ENCODE measurements around the gene ONECUT1.
"Not testable (repeated sequence)": the region's sequence is repeated elsewhere in the genome, so short reads cannot be mapped to it uniquely, and the experiment has no call there.

The ONECUT1 gene

DNA sequence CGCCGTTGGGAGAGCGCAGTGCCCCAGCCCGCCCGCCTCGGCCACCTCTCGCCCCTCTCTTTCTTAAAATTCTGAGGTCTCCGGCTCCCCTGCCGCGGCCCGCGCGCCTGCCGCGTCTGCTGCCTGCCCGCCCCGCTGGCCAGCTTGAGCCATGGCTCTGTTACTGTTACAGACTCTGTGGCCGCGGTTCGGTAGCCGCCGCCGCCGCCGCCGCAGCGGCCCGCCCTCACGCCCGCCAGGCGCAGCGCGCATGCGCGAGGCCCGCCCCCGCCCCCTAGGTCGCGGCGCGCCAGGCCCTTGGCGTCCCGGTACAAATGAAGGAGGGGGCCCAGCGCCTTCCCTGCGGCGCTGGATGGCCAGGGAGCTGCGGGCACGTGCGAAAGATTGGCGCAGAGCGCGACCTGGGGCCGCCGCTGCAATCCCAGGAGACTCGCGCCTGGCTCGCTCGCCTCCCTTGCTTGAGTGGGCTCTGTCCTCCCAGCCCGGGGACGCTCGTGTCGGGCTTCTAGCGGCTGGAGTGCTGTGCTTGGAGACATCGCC is at the start of gene ONECUT1:
ONECUT1 (minus strand) TSS at position 168 of the 540 bp plus-strand sequence. CDS start 452 bp downstream, outside the sequence.
- DNase-seq: peak; percentile 62

- no peak for DNase-seq
Measured at GRCh38 chr15:52834379-52834778, 44.2 kb upstream of the ONECUT1 start.

DNA sequence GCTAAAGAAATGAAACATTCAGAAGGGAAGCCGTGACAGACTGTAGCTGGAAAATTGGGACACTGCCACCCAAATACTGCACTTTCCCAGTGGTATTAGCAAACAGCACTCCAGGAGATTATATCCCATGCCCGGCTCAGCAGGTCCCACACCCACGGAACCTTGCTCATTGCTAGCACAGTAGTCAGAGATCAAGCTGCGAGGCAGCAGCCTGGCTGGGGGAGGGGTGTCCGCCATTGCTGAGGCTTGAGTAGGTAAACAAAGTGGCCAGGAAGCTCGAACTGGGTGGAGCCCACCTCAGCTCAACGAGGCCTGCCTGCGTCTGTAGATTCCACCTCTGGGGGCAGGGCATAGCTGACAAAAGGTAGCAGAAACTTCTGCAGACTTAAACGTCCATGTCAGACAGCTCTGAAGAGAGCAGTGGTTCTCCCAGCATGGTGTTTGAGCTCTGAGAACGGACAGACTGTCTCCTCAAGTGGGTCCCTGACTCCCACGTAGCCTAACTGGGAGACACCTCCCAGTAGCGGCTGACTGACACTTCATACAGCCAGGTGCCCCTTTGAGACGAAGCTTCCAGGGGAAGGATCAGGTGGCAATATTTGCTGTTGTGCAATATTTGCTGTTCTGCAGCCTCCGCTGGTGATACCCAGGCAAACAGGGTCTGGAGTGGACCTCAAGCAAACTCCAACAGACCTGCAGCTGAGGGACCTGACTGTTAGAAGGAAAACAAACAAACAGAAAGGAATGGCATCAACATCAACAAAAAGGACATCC is 34.2 kb upstream of the ONECUT1 start:
- not testable (repeated sequence) for DNase-seq

GRCh38 chr15:52822475-52822874 is 32.3 kb upstream of the ONECUT1 start:
- DNase-seq: no peak

DNA sequence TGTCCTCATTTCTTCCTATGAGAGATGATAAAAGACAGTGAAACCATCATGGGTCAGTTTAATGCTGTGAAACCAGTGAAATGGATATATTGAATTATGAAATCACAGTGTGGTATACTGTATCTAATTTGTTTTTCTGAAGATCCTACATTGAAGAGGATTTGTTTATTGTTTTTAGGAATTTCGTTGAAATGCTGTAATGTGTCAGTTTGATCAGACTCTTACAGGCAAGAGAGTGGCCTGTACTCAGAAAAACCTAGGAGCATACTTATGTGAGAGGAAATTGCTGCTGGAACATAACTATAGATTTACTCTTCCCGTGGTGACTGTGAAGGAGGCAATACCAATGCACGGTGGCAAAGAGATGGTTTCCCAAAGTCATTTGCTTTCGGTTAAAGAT is 29.1 kb upstream of the ONECUT1 start:
- DNase-seq: no peak

- not testable (repeated sequence) for DNase-seq
Measured at GRCh38 chr15:52815899-52816298, 25.8 kb upstream of the ONECUT1 start.

- DNase-seq: no peak
Measured at GRCh38 chr15:52808996-52809395, 18.9 kb upstream of the ONECUT1 start.

- no peak for DNase-seq
Measured at GRCh38 chr15:52808441-52808840, 18.3 kb upstream of the ONECUT1 start.

DNA sequence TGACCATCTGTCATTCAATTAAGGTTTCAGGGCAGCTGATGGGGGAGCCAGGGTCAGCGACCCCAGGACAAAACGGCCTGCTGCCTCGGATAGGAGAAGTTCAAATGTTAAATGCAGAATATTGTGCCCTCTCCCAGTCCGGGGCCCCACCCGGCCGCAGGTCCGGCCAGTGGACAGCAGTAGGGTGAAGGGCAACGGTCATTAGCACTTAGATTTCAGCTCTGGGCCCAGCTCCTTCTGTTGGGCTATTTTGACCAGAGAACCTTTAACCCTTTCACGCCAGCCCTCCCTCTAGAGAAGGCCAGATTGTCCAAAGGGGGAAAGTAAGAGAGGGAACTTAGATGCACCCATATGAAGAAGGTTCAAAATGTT is 16.1 kb upstream of the ONECUT1 start:
- no peak for DNase-seq

DNA sequence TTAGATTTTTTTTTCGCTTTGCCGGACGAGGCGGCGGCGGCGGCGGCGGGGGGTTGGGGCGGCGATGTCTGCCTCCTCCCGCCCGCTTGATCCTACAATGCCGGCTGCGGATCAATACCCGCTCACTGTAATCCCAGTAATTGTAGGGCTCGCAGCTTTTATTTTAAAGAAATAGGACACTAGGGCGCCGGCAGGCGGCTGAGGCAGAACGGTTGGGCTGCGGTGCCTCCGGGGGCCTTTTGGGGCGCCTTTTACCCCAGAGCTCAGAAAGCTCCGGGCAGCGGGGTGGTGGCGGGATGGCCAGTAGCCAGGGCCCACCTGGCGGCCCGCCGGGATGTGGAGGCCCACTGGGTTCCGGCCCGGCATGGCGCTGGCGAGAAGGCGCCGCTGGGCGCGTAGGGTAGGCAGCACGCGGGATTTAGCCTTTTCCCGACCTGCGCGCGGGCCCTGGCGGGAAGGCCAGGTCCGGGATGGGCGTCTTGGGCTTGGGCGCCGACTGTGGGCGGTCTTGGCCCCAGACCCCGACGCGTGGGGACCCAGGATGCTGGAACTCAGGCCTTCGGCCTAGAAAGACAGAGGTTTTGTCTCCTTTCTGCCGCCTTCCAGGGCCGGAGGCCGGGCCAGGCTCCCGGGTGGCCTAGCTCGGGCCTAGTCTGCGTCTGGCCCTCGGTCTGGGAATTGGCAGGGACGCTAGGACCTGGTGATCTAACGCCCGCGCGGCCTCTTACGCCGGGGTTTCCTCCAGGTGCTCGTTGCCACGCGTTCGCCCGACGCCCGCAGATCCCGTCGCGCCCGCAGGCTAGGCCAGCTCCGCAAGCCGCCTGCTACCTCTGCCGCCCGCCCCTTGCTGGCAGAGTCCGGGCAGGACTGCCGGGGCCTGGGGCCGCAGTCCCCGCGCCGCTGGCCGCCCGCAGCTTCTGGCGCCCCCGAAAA is 15.5 kb upstream of the ONECUT1 start:
- DNase-seq: no peak

DNA sequence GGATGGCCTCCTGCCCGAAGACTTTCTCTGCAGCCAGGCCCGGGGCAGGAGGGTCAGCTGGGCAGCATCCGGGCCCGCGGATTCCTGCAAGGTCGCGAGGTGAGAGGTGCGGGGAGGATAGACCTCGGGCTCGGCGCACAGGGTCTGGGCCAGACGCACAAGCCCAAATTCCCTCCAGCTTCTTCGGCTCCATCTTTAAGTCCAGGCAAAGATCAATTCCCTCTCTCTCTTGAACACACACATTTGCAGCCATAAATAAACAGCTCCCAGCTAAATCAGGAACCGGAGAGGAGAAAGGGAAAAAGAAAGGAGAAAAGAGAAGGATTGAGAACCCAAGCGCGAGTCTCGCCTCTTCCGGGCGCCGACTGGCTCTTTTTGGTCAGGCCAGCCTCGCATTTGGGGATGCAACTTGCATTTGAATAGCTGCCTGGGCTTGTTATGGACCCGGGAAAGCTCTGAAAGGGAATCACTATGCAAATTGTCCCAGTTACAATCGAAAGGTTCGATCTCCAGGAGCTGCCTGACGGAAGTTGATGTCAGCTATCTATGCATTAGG is 14.5 kb upstream of the ONECUT1 start:
- DNase-seq: no peak

DNA sequence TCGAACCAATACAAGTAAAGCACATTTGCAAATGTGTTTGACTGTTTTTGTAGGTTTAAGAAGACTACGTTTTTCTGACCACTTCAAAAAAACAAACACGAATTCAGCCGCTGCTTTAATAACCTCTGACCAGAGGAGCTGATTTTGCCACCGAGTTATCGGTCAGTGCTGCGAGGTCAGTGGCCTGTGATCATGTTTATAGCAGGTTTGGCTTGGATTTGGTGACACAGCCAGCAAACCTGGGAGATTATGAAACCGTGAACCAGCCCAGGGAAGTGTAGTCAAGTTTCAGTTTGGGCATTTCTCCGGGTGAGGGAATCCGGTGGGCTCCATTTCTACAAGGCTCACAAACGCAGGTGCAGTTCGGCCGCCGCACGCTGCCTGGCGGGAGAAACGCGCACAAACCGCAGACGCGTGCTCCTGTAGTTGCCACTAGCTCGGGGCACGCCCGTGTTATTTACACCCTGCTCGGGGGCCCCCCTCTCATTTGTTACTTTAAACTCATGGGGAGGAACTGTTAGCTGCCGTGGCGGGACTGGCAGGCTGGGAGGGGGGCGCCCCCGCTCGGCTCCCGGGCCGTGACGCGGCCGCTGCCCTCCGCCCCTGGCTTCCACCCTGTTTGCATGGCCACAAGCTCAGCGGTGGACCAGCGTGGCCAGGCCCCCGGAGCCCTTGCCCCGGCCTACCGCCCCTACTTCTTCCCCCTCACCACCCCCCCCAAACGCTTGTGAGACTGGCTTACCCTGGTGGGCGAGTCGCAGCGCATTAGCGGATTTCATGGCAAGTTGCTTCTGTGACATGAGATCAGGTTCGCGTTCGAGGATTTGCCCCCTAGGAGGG is 13.6 kb upstream of the ONECUT1 start:
- no peak for DNase-seq

DNA sequence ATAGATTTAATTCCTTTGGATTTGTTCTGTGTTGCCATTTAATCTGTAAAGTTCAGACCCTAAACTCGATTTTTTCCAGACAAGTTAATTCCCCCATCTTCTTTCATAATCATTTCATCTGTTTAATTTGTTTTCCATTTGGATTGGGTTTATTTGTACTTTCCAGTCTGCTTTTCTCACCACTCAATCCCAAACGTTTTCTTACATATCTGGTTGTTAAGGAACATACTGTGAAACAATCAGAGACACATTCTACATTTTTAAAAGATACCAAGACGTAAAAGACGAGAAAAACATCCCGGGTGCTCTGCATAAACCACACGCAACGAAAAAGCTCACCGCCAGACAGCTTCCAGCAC is 13.0 kb upstream of the ONECUT1 start:
- no peak for DNase-seq

DNA sequence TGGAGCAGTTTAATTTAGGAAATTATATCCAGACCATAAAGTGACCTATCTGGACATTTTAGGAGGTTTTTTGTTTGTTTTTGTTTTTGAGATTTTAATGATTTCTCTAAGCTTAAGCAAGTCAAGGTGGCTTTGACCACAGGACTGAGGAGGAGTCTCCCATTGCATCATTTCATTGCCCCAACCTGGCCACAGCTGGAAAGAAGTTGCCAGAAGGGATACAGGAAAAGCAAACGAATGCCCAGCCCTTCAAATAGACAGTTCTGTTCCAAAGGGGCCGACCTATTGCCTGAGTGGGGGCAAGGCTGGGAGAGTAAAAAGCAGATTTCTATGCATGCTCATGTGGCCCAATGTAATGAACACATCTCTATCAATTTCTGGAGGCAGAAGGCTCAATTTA is 12.0 kb upstream of the ONECUT1 start:
- DNase-seq: no peak

DNA sequence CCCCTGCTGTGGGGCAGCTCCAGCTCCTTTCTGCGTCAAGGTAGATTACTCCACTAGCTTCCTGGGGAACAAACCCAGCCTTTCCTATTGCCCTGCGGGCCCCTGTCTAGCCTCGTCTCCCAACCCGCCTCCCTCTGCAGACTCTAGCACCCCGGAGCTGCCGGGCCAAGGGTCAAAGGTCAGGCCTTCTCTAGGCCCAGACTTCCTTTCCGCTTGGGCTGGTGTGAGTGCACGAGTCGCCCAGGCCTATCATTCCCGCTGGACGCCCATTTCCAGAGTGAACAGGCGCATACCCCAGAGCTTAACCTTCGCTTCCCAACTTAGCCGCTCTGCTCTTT is 11.6 kb upstream of the ONECUT1 start:
- DNase-seq: no peak

DNA sequence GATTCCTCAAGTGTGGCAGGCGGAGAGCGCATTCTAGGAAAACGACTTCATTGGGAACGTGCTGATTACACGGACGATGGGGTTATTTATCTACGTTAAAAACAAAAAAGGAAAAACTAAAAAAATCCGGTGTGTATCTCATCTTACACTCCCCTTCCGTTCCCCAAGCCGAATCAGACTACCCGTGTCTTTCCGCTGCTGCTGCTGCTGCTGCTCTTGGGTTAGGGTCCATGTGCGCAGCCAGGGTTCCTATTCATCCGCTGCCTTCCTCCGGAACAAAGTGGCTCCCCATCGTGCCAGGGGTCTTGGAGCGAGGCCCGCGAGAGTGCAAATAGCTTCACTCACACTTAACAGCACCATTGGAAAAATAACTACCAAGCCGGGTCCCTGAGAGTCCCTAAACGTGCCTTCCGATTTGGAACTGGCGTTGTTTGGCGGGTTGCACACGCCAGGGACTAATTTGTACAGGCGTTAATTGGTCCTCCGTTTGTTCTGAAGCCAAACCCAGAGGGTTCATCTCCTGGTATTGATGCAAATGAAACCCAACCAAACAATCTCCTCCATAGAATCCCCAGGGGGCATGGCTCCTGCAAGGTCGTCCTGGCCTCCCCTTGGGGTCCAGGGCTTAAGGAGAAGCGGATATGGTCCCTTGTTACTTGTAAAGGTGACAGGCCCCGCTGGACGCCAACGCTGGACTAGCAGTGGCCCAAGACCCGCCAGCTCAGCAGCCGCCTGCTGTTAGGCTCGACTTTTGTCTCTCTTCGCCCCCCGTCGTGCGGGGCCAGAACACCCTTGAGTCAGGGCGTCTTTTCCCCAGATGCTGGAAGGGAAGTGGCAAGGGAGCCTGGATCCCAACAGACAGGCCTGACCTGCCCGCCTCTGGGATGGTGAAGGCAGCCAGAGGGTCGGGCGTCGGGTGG is 11.0 kb upstream of the ONECUT1 start:
- no peak for DNase-seq

DNA sequence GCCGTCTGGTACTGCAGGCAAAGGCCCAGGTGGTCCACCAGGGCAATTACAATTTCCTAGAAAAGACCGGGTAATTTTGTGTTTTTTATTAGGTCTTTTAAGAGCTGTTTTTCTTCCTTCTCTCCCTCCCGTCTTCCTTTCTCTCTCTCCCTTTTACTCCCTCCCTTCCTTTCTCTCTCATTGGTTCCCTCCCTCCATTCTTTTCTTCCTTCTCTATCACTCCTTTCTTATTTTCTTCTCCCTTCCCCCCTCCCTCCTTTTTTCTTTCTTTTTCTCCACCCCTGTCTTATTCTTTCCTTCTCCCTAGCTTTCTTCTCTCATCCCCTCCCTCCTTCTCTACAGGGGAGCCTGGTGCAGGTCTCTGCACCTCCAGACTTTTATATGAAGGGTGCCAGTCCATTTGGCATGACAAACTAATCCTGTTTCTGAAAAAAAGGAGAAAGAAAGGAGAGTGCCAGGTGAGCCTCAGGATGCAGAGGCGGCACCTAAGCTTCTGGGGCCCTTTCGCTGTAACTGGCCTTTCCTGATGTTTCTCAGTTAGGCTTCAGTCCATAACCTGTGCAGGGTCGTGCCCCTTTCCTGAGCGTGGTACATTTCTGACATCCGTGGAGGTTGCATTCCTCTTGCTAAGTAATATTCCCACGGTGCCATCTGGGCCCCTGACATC is 9.1 kb upstream of the ONECUT1 start:
- DNase-seq: no peak

- no peak for DNase-seq
Measured at GRCh38 chr15:52798529-52799101, 8.5 kb upstream of the ONECUT1 start.

DNA sequence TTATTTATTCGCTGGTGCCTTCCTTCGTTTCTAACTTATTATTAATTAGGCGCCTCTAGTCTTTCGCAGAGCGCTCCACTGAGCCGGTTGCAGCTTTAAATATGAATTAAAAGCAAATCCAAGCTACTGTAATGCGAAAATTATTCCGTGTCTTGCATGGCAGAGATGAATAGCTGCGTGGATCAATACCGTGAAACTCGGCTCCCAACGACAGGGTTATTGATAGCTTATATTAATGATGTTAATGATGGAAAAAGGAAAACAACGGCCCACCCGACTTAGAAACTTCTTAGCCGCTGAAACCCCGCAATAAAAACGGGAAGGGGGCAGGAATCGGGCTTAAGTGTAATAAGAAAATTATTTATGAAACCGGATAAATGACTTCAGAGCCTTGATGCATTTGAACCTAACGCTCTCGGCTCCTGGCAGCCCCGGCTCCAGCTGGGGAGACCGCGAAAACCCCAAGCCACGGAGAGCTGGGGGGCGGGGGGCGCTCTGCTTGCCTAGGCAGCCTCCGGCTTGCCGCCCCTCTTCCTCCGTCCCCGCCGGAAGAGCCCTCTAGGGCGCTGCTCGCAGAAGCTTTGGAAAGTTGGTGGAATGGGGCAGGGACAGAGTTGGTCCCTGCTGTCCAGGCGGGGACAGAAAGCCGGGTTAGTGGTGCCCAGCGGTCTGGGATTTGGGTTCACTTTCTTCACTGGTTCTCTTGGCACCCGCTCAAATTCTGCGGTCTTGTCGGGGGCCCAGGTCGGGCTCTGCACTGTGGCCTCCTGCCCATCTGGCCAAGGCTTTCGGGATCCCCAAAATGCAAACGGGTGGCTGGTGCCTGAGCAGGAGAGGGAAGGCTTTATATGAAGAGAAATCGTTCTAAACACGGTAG is 7.7 kb upstream of the ONECUT1 start:
- DNase-seq: no peak

Data from stimulated activated CD4-positive, alpha-beta T cell treated with anti-CD3 and anti-CD28 coated beads, Interleukin-12 subunit alpha, Interleukin-12 subunit beta, amount 100 ng/mL, for 4 hours (primary cell).